H1 (cell line): ENCODE measurements around the gene SPEM1. TPM values are rescaled to one million over a fixed set of nuclear protein-coding genes. Genes with fewer than 3 reads are reported as not detected.

Experiments used
- ASH2L ChIP-seq: fragments of 200-600, 300-600 bp; sonication (generic); IDR thresholded peaks from one replicate; pipeline ENCODE4 v1.7.1; 2017; ENCODE audit warnings: low read length
- BACH1 ChIP-seq: IDR thresholded peaks from 2 replicates; pipeline ENCODE4 v1.6.1; 2012; ENCODE audit warnings: low read length, improper control_type of control experiment
- BCL11A ChIP-seq, 2 experiments: IDR thresholded peaks; one replicate each; pipeline ENCODE4 v1.6.1; 2011; ENCODE audit warnings: low read depth in 2 of 2, low read length in 2 of 2, mild to moderate bottlenecking in 2 of 2
- CHD2 ChIP-seq: IDR thresholded peaks from 2 replicates; pipeline ENCODE4 v1.6.1; 2012; ENCODE audit warnings: low read length, improper control_type of control experiment
- CREB1 ChIP-seq: IDR thresholded peaks from 2 replicates; pipeline ENCODE4 v1.6.1; 2012; ENCODE audit warnings: inconsistent platforms
- HDAC6 ChIP-seq: IDR thresholded peaks from one replicate; pipeline ENCODE4 v1.7.1; 2012; ENCODE audit warnings: low read depth, mild to moderate bottlenecking, inconsistent platforms, low read length, moderate library complexity
- JUND ChIP-seq: IDR thresholded peaks from 2 replicates; pipeline ENCODE4 v1.6.1; 2011; ENCODE audit warnings: mild to moderate bottlenecking, improper control_type of control experiment, low read length
- NANOG ChIP-seq: IDR thresholded peaks from 2 replicates; pipeline ENCODE4 v1.6.1; 2011; ENCODE audit warnings: low read length, low read depth, mild to moderate bottlenecking, inconsistent platforms; ENCODE audit not compliant: insufficient read depth, poor library complexity, severe bottlenecking
- PHF8 ChIP-seq: fragments of 200-600 bp; sonication (generic); conservative IDR thresholded peaks from 2 replicates; pipeline ENCODE4 v1.7.1; 2012; ENCODE audit warnings: low read depth, mild to moderate bottlenecking, inconsistent platforms, low read length, moderate library complexity
- POLR2AphosphoS5 ChIP-seq: IDR thresholded peaks from 2 replicates; pipeline ENCODE4 v1.6.1; 2011; ENCODE audit warnings: low read depth, low read length
- SAP30 ChIP-seq: fragments of 300-600 bp; sonication (generic); IDR thresholded peaks from 2 replicates; pipeline ENCODE4 v1.7.1; 2012; ENCODE audit warnings: low read length, moderate library complexity, mild to moderate bottlenecking, inconsistent platforms; ENCODE audit not compliant: insufficient read depth, insufficient replicate concordance
- SIN3A ChIP-seq, 2 experiments: IDR thresholded peaks in 1 of 2; conservative IDR thresholded peaks in 1 of 2; 2 replicates each; pipeline ENCODE4 v1.6.1; 2011 to 2012; ENCODE audit warnings: low read length in 2 of 2, improper control_type of control experiment in 1 of 2, low read depth in 1 of 2, mild to moderate bottlenecking in 1 of 2
- SP1 ChIP-seq: IDR thresholded peaks from 2 replicates; pipeline ENCODE4 v1.6.1; 2011; ENCODE audit warnings: low read depth, low read length
- TAF1 ChIP-seq: IDR thresholded peaks from 2 replicates; pipeline ENCODE4 v1.6.1; 2011; ENCODE audit warnings: mild to moderate bottlenecking, low read depth, low read length
- USF2 ChIP-seq: IDR thresholded peaks from 2 replicates; pipeline ENCODE4 v1.6.1; 2011; ENCODE audit warnings: low read length, improper control_type of control experiment
- YY1 ChIP-seq: IDR thresholded peaks from 2 replicates; pipeline ENCODE4 v1.6.1; 2011; ENCODE audit warnings: low read depth, mild to moderate bottlenecking, low read length
- polyA plus RNA-seq, 7 experiments: library from polyadenylated mRNA; depleted of rRNA in 3 of 7; stranded (reverse) in 5 of 7; unstranded in 2 of 7; fragments of >200 nt in 5 of 7; fragments of 200-250 nt in 2 of 7; gene quantifications; 1 replicate in 5 of 7; 2 replicates in 1 of 7; 4 replicates in 1 of 7; pipeline versions ENCODE4 v1.2.1 to v1.2.3, GENCODE V29; 2011 to 2013; ENCODE audit warnings: missing spikeins in 2 of 7, mixed read lengths in 2 of 7
- total RNA-seq: library from RNA; stranded (reverse); fragmentation: NEBNext Ultra II Directional; extraction: Animal tissue kit (Norgen Biotek cat#: 25700); gene quantifications from 2 replicates; pipeline ENCODE4 v1.2.1, GENCODE V29; 2021
- TF ChIP-seq, protein P1 (sequence below): IDR thresholded peaks from 2 replicates; pipeline ENCODE4 v1.6.1; 2012; ENCODE audit warnings: inconsistent platforms
- TF ChIP-seq, protein P2 (sequence below), 3 experiments: IDR thresholded peaks; 1 replicate in 2 of 3; 2 replicates in 1 of 3; pipeline versions ENCODE4 v1.5.1 to v1.6.1; 2011; ENCODE audit warnings: low read length in 3 of 3, mild to moderate bottlenecking in 3 of 3, inconsistent platforms in 2 of 3, low read depth in 1 of 3, moderate library complexity in 1 of 3; ENCODE audit not compliant: insufficient read depth in 1 of 3; ENCODE audit errors: control extremely low read depth in 1 of 3
- TF ChIP-seq, protein P3 (sequence below): IDR thresholded peaks from 2 replicates; pipeline ENCODE4 v1.6.1; 2012; ENCODE audit warnings: inconsistent platforms

SPEM1 gene
- total and polyA plus RNA-seq, 2 of the 8 experiments (the other 6 are each of a cell fraction or from before 2014, with no cell fraction given), result not detected

GRCh38 chr17:7435676-7436555 lies 15.8 kb downstream of the SPEM1 start (continued):
- TF ChIP-seq PHF8 (0 out of 2 replicates have a peak, but pooled peaks have one; percentile 56), JUND (no peak), USF2 (0 out of 2 replicates have a peak, but pooled peaks have one; percentile 5), TAF1 (0 out of 2 replicates have a peak, but pooled peaks have one; percentile 3), BCL11A (IDR thresholded peaks at IDR 0.05; ENCODE audit: low read depth in 2 of 2, low read length in 2 of 2) (no peak), NANOG (no peak), SIN3A (conservative IDR thresholded peaks at IDR 0.05 in 1 of 2, IDR thresholded peaks at IDR 0.05 in 1 of 2; ENCODE audit: low read depth in 1 of 2, low read length in 2 of 2) (0 out of 4 replicates have a peak, but pooled peaks have one; percentile 10 to 36), SP1 (no peak), BACH1 (no peak), CREB1 (no peak), HDAC6 (no peak), SAP30 (peak; percentile 79), CHD2 (no peak), YY1 (0 out of 2 replicates have a peak, but pooled peaks have one; percentile 23), POLR2AphosphoS5 (peak; percentile 53), ASH2L (peak; percentile 62)
- TF ChIP-seq, protein P1, sequence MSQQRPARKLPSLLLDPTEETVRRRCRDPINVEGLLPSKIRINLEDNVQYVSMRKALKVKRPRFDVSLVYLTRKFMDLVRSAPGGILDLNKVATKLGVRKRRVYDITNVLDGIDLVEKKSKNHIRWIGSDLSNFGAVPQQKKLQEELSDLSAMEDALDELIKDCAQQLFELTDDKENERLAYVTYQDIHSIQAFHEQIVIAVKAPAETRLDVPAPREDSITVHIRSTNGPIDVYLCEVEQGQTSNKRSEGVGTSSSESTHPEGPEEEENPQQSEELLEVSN, result peak; percentile 38; the same call in 1 of the 2 replicates
- TF ChIP-seq, protein P2, sequence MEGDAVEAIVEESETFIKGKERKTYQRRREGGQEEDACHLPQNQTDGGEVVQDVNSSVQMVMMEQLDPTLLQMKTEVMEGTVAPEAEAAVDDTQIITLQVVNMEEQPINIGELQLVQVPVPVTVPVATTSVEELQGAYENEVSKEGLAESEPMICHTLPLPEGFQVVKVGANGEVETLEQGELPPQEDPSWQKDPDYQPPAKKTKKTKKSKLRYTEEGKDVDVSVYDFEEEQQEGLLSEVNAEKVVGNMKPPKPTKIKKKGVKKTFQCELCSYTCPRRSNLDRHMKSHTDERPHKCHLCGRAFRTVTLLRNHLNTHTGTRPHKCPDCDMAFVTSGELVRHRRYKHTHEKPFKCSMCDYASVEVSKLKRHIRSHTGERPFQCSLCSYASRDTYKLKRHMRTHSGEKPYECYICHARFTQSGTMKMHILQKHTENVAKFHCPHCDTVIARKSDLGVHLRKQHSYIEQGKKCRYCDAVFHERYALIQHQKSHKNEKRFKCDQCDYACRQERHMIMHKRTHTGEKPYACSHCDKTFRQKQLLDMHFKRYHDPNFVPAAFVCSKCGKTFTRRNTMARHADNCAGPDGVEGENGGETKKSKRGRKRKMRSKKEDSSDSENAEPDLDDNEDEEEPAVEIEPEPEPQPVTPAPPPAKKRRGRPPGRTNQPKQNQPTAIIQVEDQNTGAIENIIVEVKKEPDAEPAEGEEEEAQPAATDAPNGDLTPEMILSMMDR (IDR thresholded peaks at IDR 0.05; ENCODE audit: control extremely low read depth in 1 of 3, insufficient read depth in 1 of 3, low read depth in 1 of 3, low read length in 3 of 3), result peak; percentile 4 to 20 (median 13); a peak in 2 of 4 replicates
- TF ChIP-seq, protein P3, sequence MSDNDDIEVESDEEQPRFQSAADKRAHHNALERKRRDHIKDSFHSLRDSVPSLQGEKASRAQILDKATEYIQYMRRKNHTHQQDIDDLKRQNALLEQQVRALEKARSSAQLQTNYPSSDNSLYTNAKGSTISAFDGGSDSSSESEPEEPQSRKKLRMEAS, result peak; percentile 13; the same call in 1 of the 2 replicates
